GM18951 (cell line): ENCODE measurements around the gene THSD7A.

ENCODE experiments used
- POLR2A ChIP-seq: IDR thresholded peaks from 4 replicates; pipeline ENCODE4 v1.6.1; 2011; ENCODE audit warnings: mild to moderate bottlenecking; ENCODE audit not compliant: insufficient read length, insufficient read depth; ENCODE audit errors: extremely low read depth
- in situ Hi-C: fragments of 300-500 bp; cut with MboI; formaldehyde crosslinking; loops from one replicate; pipeline ENCODE4 v1.12.0; 2022; ENCODE audit warnings: low sequenced_read_pairs, mixed read lengths, inconsistent platforms; ENCODE audit not compliant: unreplicated experiment

The THSD7A gene

GRCh38 chr7:11403781-11404180 lies 428.2 kb downstream of the THSD7A start:
- no peak for TF ChIP-seq POLR2A
- in situ Hi-C loops = no loop called here

DNA sequence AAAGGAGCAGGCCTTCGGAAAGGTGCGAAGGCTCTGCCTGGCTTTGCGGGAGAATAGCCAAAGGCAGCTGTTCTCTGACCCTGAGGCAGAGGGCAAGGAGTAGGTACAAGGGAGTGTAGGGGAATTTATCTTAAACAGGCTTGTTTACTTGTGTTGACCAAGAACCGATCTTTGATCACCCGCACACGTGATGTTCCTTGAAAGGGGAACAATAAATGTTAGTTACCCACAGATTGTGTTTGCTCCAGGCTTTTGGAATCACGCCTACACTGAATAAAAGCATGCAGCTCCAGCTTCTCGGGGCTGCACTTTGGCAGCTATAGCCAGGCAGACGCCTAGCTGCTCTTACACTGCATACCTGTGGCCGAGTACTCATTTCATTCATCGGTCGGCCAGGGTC lies 437.6 kb downstream of the THSD7A start:
- in situ Hi-C loops = no loop called here
- no peak for TF ChIP-seq POLR2A

GRCh38 chr7:11379641-11380040 lies 452.4 kb downstream of the THSD7A start:
- in situ Hi-C loops = no loop called here
- no peak for TF ChIP-seq POLR2A

- in situ Hi-C loops = no loop called here
Observed at GRCh38 chr7:11376529-11376928, 455.5 kb downstream of the THSD7A start.

DNA sequence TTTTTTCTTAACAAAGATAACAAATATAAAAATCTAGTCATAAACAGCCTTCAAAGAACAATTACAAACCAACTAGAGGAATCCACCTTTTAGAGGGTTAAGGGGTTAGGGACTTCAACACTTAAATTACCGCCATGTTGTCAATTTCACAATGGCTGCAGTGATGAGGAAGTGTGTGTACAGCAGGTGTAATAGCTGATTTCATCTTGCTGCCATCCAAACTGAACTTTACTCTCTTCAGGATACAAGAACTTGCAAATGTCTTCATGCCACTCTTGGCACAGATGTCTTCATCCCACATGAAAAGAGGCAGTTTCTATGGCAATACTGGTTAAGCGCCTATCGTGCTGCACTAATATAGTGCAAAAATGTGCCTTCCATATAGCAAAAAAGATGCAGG lies 457.4 kb downstream of the THSD7A start:
- in situ Hi-C loops = no loop called here
- TF ChIP-seq POLR2A = no peak

More at GRCh38 chr7:11376529-11376928, 455.5 kb downstream of the THSD7A start:
- TF ChIP-seq POLR2A = no peak

- TF ChIP-seq POLR2A = no peak
- in situ Hi-C loops = no loop called here
Observed at GRCh38 chr7:11373546-11374142, 458.4 kb downstream of the THSD7A start.

DNA sequence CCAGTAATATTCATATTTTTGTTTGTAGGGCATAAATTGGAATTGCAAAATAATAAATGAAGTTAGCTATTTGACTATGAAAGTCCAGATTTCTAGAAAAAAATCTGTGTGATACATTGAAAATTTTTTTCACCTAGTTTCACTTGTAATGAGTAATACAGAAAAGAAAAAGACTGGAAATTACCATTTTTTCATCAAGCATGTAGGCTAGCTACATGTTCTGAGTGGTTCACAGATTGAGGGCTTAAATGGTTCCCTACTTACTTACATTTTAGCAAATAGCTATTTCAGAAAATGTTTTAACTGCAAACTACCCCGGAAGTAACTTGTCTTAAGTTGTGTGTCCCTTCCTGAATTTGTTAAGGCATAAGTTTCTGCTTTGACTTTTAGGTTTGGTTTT lies 462.3 kb downstream of the THSD7A start:
- in situ Hi-C loops = no loop called here
- no peak for TF ChIP-seq POLR2A

- in situ Hi-C loops = no loop called here
- TF ChIP-seq POLR2A = no peak
Observed at GRCh38 chr7:11366118-11366517, 465.9 kb downstream of the THSD7A start.

GRCh38 chr7:11358637-11359036 lies 473.4 kb downstream of the THSD7A start:
- in situ Hi-C loops = no loop called here
- no peak for TF ChIP-seq POLR2A

DNA sequence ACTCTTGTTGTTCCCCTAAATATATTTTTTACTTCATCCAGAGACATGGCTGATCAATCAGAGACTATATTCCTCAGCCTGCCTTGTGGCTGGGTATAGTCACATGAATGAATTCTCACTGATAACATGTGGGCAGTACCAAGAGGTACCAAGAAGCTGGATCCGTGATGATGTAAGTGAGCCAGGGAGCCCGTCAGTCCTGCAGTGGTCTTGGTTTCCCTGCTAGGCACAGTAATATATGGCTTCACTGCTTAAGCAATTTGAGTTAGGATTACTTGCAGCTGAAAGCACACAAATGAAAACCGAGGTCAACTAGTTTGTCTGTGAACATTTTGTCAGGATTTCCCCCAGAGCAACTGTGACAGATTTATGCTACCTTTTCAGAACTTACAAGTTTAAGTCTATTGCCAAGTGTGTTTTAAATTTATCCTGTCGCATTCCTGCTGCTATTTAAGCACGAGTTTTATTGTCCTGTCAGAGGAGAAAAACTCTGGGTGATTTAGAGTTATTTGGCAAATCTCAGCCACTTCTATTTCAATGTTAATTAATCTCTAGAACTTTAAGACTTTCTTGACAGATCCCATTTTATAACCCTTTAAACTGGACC lies 476.5 kb downstream of the THSD7A start:
- no peak for TF ChIP-seq POLR2A
- in situ Hi-C loops = no loop called here

- TF ChIP-seq POLR2A = no peak
- in situ Hi-C loops = no loop called here
Observed at GRCh38 chr7:11346302-11346701, 485.7 kb downstream of the THSD7A start.

- no peak for TF ChIP-seq POLR2A
Observed at GRCh38 chr7:11345621-11346020, 486.4 kb downstream of the THSD7A start.

DNA sequence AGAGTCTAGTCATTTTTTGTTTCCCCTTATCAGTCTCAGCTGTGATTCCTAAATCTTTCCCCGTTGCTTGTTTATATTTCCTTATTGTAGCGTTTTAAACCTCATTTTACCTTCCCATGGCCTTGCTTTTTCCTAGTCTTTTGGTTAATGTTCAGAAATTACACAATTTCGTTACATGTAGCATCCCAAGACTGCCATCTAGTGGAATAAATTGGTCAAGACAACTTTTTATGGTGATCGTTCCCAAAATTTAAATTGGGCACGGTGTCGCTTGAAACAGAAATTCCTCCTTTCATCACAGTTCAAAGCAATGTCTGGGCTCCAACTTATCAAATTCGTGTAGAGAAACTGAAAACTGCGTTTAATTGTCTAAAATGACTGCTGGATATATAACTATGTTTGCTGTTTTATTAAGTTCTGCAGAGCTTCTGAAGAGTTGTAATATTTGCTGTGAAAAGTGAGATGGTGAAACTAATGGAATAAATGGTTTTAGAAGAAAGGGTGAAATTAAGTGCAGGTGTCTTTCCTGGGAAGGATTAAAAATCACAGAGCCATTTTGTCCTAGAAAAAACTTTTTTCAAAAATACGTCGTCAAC lies 488.1 kb downstream of the THSD7A start:
- no peak for TF ChIP-seq POLR2A
- in situ Hi-C loops = no loop called here

More at GRCh38 chr7:11345621-11346020, 486.4 kb downstream of the THSD7A start:
- in situ Hi-C loops = no loop called here

- in situ Hi-C loops = no loop called here
- no peak for TF ChIP-seq POLR2A
Observed at GRCh38 chr7:11343136-11343535, 488.9 kb downstream of the THSD7A start.

DNA sequence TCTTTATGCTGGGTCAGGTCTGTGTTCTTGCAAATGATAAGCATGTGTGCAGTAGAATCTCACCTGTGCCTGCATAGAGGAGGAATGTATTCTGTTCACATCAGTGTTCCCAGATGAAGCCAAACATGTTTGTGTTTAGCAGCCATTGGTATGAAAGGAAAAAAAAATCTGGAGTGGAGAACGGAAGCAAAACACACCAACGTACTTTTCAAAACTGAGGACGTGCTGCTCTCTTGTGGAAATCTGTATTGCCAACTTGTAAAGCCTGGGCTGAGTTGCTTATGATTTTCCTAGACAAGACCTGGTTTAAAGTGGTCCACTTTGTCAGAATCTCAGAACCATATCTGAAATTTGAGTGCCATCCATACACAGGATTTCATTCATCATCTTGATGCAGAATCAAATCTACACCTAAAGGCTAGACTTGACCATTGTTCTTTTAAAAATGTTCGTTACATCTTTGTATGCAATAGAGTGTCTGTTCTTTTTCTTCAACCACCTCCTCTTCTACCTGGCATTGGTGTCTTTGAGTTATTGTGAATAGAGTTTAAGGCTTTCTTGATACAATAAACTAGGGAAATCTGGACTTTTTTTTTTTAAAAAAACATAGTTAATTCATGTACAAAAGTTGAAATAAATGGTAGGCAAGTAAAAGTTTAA lies 490.6 kb downstream of the THSD7A start:
- no peak for TF ChIP-seq POLR2A
- in situ Hi-C loops = no loop called here
